ENCODE data around the gene MKRN2. TPM values are rescaled to one million over a fixed set of nuclear protein-coding genes. Genes with fewer than 3 reads are reported as not detected.

Gene MKRN2
- total and polyA plus RNA-seq, 2 of the 13 experiments (the other 11 are each of a cell fraction or from before 2014, with no cell fraction given) = 25.5 to 34.3 TPM

- TF ChIP-seq ZNF574 (CRISPR knock-in tag; IDR thresholded peaks at IDR 0.05) = no peak
- no peak for TF ChIP-seq ZNF33B (CRISPR knock-in tag; IDR thresholded peaks at IDR 0.05)
- TF ChIP-seq GMEB2 (CRISPR knock-in tag; IDR thresholded peaks at IDR 0.05; ENCODE audit: low read depth) = no peak
- TF ChIP-seq ELF3 (CRISPR knock-in tag; IDR thresholded peaks at IDR 0.05) = no peak
- no peak for TF ChIP-seq ZNF772 (CRISPR knock-in tag; IDR thresholded peaks at IDR 0.05)
- TF ChIP-seq FUBP1 (CRISPR knock-in tag; IDR thresholded peaks at IDR 0.05; ENCODE audit: borderline replicate concordance) = no peak
- no peak for TF ChIP-seq ZNF580 (CRISPR knock-in tag; IDR thresholded peaks at IDR 0.05; ENCODE audit: borderline replicate concordance, low read depth)
These were observed 22.6 kb downstream of the MKRN2 start (continued) for GRCh38 chr3:12579456-12579855.
